Activated naive CD8-positive, alpha-beta T cell treated with anti-CD3 and anti-CD28 coated beads, Interleukin-2, amount 10 ng/mL, durations not matched to agents 7 days and 5 days (primary cell): ENCODE results near the gene TNFRSF25. TPM values are rescaled to one million over a fixed set of nuclear protein-coding genes. Genes with fewer than 3 reads are reported as not detected.

Experiments used
- ATAC-seq: fragments of 150-1000 bp; cut with Tn5 transposase; one replicate; pipeline ENCODE4 v1.10.0; 2021; ENCODE audit warnings: low read depth, moderate library complexity
- POLR2A ChIA-PET: fragments of 350-600 bp; sonication (Branson Sonifier 250); formaldehyde crosslinking; loops from one replicate; lab custom pipeline; 2021; ENCODE audit warnings: antibody characterized with exemption; lab: Charles Lee
- DNase-seq: peaks from one replicate; pipeline ENCODE4 v3.0.0; 2021
- H3K27ac Mint-ChIP-seq: one replicate; pipeline ENCODE4 v1.8.0; 2022; ENCODE audit warnings: mild to moderate bottlenecking, mixed read lengths
- H3K27me3 Mint-ChIP-seq: one replicate; pipeline ENCODE4 v1.8.0; 2022; ENCODE audit warnings: mild to moderate bottlenecking, moderate library complexity, mixed read lengths
- H3K36me3 Mint-ChIP-seq: one replicate; pipeline ENCODE4 v1.8.0; 2021; ENCODE audit warnings: mild to moderate bottlenecking, mixed read lengths
- H3K4me1 Mint-ChIP-seq: one replicate; pipeline ENCODE4 v1.8.0; 2021; ENCODE audit warnings: mixed read lengths
- H3K4me3 Mint-ChIP-seq: one replicate; pipeline ENCODE4 v1.8.0; 2022; ENCODE audit warnings: mild to moderate bottlenecking, moderate library complexity, mixed read lengths
- H3K9me3 Mint-ChIP-seq: one replicate; pipeline ENCODE4 v1.8.0; 2021; ENCODE audit warnings: mixed read lengths
- total RNA-seq, 2 experiments: library from RNA; stranded (reverse); gene quantifications; one replicate each; pipeline ENCODE4 v1.2.3, GENCODE V29; 2021

Gene TNFRSF25
- total RNA-seq, 2 experiments from 2014 or later: 137 TPM

- H3K27me3 Mint-ChIP-seq: peaks cover 18% of the 10 kb centered on the region
- POLR2A ChIA-PET: interaction anchor here (1.0 to 1.9 kb wide), 6 partner anchors 9 to 113 kb away, joined by 3 to 11 read pairs (median 4); partner anchors contain the start of genes KLHL21, NOL9, TAS1R1 and TNFRSF25
Measured at GRCh38 chr1:6489799-6490180, 23.8 kb upstream of the TNFRSF25 start.

GRCh38 chr1:6489383-6489765, 23.4 kb upstream of the TNFRSF25 start:
- no peak for DNase-seq
- Mint-ChIP-seq H3K27me3 (peaks cover 22% of the 10 kb centered on the region), H3K36me3 (no peaks in the 10 kb centered on the region), H3K4me1 (peaks cover 27% of the 10 kb centered on the region), H3K27ac (no peak overlapping the region), H3K4me3 (peak overlapping the region; percentile 79), H3K9me3 (no peaks in the 10 kb centered on the region)
- no peak for ATAC-seq
- POLR2A ChIA-PET: interaction anchor here (1.0 kb wide), 1 partner anchor 23 kb away, joined by 3 read pairs; the partner anchor contains the start of gene TNFRSF25

More at GRCh38 chr1:6489799-6490180, 23.8 kb upstream of the TNFRSF25 start:
- H3K9me3 Mint-ChIP-seq: no peaks in the 10 kb centered on the region
- peaks cover 28% of the 10 kb centered on the region for H3K4me1 Mint-ChIP-seq
- peak overlapping the region; percentile 79 for H3K4me3 Mint-ChIP-seq
- peak; percentile 89 for DNase-seq
- peak overlapping the region; percentile 73 for H3K27ac Mint-ChIP-seq
- H3K36me3 Mint-ChIP-seq: no peaks in the 10 kb centered on the region
- ATAC-seq: peak; percentile 58

DNA sequence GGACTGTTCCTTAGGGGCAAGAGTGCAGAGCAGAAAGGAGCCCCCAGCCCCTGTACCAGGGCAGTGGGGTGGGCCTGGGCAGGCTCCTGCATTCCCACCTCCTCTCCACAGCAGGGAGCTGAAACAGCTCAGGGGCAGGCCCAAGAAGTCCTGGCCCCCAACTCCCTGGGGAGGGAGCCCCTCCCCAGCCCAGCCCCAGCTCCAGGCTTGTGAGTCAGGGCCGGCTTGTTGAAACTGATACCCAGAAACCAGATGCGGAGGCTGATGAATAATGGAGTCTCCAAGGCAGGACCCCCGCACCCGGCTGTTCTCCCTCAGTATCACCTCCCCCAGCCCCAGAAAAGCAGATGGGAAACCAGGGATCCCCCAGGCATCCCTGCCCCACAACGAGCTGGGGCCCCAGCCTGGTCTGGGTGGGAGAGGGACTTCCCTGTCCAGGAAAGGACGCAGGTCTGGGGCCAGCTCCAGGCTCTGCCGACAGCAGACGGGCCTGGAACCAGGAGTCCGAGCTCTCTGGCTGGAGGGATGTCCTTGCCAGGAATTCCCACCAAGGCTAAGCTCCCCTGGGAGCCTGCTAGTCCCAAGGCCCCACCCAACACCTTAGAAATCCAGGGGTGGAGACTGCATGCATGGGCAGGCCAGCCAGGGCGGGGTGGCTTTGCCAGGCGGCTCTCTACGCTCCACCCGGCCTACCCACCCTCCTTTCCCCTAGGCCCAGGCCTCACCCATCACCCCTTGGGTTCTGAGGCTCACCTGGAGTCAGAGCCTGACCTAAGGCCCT, 22.8 kb upstream of the TNFRSF25 start:
- Mint-ChIP-seq H3K9me3 (no peaks in the 10 kb centered on the region), H3K27ac (no peak overlapping the region), H3K27me3 (peaks cover 24% of the 10 kb centered on the region), H3K36me3 (no peaks in the 10 kb centered on the region), H3K4me1 (peaks cover 27% of the 10 kb centered on the region), H3K4me3 (no peak overlapping the region)
- POLR2A ChIA-PET: interaction anchor here (0.9 to 1.0 kb wide), 2 partner anchors 23 to 116 kb away, joined by 3 read pairs; partner anchors contain the start of gene TNFRSF25
- ATAC-seq (no peak), DNase-seq (no peak)

DNA sequence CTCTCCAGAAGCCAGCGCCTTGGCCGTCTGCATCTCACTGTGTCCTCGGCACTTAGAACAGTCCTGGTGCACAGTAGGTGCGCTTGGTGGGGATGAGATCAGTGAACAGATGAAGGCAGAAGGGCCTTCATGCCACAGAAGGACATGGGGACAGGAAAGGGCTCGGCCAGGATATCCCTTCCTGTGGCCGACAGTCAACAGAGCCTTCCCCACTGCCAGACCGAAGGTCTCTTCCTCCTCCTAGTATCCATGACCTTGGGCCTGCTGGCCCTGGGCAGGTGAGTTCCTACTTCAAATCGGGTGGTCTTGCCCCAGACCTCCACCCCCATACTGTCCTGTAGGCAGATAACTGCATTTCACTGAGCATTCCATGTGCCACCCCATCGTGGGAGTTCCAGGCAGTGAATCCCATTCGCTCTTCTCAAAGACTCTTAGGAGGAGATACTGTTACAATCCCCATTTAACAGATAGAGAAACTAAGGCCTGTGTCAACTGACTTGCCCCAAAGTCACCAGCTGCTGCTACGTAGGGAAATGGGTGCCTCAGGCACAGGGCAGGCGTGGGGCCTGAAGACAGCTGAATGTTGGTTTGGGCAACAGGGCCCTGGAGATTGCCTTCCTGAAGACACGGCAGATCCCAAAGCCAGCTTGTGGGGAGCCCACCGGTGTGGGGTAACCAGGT, 22.0 kb upstream of the TNFRSF25 start:
- Mint-ChIP-seq H3K27me3 (peaks cover 25% of the 10 kb centered on the region), H3K36me3 (no peaks in the 10 kb centered on the region), H3K4me1 (peaks cover 23% of the 10 kb centered on the region), H3K27ac (no peak overlapping the region), H3K9me3 (no peaks in the 10 kb centered on the region), H3K4me3 (no peak overlapping the region)
- DNase-seq (no peak), ATAC-seq (no peak)
- POLR2A ChIA-PET: interaction anchor here (0.9 kb wide), 1 partner anchor 117 kb away, joined by 3 read pairs; no protein-coding TSS in a partner anchor

- Mint-ChIP-seq H3K27ac (no peak overlapping the region), H3K9me3 (no peaks in the 10 kb centered on the region), H3K4me3 (no peak overlapping the region), H3K27me3 (peaks cover 28% of the 10 kb centered on the region), H3K4me1 (peaks cover 12% of the 10 kb centered on the region), H3K36me3 (no peaks in the 10 kb centered on the region)
- ATAC-seq (peak; percentile 63), DNase-seq (peak; percentile 90)
- POLR2A ChIA-PET: no interaction called here
Measured at GRCh38 chr1:6486433-6487011, 20.5 kb upstream of the TNFRSF25 start.

DNA sequence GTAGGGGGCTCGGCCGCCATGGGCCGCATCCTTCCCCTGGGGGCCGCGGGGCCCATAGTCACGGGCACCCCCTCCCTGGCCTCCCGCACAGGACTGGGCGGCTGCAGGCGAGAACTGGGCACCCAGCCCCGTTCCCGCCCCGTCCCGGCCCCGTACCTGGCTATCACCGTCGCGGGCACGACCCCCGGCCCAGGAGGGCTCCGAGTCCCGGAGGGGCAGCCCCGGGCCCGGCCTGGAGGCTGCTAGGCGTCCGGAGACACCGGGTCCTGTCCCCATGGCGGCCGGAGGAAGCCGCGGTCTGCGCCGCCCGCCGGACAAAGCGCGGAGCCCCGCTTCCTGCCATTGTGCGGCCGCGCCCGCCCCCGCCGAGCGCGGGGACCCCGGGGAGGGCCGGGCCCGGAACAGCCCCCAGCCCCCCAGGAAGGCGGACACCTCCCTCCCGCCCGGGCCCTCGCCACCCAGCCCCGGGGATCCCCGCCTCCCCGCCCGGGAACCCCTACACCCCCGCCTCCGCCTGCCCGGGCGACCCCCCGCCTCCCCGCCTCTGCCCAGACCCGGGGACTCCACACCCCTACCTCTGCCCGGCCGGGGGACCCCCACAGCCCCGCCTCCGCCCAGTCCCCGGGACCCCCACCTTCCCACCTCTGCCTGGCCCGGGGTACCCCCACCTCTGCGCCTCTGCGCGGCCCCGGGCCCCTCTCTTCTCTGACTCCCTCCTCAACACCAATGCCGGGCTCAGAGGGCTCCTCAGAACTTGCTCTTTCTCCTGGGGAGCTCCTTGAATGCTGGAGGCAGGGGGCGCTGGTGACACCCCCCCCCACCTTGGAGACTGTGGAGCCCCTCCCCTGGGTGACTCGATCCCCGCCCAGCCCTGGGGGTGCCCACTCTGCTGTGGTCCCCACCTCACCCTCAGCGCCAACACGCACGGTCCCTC, 19.5 kb upstream of the TNFRSF25 start:
- no peaks in the 10 kb centered on the region for H3K9me3 Mint-ChIP-seq
- ATAC-seq: no peak
- peaks cover 28% of the 10 kb centered on the region for H3K27me3 Mint-ChIP-seq
- H3K27ac Mint-ChIP-seq: no peak overlapping the region
- no peak for DNase-seq
- no peaks in the 10 kb centered on the region for H3K36me3 Mint-ChIP-seq
- no peak overlapping the region for H3K4me3 Mint-ChIP-seq
- peaks cover 7% of the 10 kb centered on the region for H3K4me1 Mint-ChIP-seq
- POLR2A ChIA-PET: no interaction called here

DNA sequence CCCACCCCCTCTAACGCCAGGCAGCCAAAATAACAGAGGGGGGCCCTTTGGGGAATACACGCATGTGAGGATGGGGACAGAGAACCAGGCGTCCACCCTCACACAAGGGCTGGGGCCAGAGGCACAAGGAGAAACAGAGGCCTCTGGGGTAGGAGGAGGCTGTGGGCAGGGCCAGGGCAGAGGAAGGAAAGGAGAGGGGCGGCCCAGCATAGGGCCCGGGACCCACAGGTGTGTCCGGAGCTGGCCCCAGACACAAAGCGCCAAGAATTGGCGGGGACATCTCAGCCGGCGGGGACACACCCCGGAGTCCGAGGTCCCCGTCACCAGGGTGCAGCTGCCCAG, 18.8 kb upstream of the TNFRSF25 start:
- peaks cover 28% of the 10 kb centered on the region for H3K27me3 Mint-ChIP-seq
- no peak overlapping the region for H3K4me3 Mint-ChIP-seq
- no peak for ATAC-seq
- H3K27ac Mint-ChIP-seq: no peak overlapping the region
- POLR2A ChIA-PET: interaction anchor here (0.8 kb wide), 1 partner anchor 147 kb away, joined by 3 read pairs; no protein-coding TSS in a partner anchor
- H3K36me3 Mint-ChIP-seq: no peaks in the 10 kb centered on the region
- peaks cover 7% of the 10 kb centered on the region for H3K4me1 Mint-ChIP-seq
- H3K9me3 Mint-ChIP-seq: no peaks in the 10 kb centered on the region
- no peak for DNase-seq

DNA sequence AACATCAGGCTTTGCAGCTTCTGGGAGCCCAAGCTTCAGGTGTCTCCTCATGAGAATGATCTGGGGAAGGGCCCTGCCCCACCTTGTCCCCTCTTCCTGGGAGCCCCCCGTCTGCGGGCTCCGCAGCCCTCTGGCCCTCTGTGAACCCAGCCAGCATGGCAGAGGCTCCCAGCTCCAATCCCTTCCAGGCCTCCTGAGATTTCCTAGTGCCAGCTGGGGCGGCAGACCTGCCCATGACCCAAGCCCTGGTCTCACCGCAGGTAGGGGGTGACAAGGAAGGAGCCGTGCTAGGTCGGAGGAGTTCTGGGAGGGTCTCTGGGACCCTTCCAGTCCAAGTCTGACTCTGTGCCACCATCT, 17.8 kb upstream of the TNFRSF25 start:
- H3K27ac Mint-ChIP-seq: no peak overlapping the region
- no peaks in the 10 kb centered on the region for H3K36me3 Mint-ChIP-seq
- no peaks in the 10 kb centered on the region for H3K9me3 Mint-ChIP-seq
- DNase-seq (no peak), ATAC-seq (no peak)
- H3K4me3 Mint-ChIP-seq: no peak overlapping the region
- POLR2A ChIA-PET: interaction anchor here (0.7 kb wide), 1 partner anchor 162 kb away, joined by 3 read pairs; no protein-coding TSS in a partner anchor
- peaks cover 7% of the 10 kb centered on the region for H3K4me1 Mint-ChIP-seq
- peaks cover 28% of the 10 kb centered on the region for H3K27me3 Mint-ChIP-seq

DNA sequence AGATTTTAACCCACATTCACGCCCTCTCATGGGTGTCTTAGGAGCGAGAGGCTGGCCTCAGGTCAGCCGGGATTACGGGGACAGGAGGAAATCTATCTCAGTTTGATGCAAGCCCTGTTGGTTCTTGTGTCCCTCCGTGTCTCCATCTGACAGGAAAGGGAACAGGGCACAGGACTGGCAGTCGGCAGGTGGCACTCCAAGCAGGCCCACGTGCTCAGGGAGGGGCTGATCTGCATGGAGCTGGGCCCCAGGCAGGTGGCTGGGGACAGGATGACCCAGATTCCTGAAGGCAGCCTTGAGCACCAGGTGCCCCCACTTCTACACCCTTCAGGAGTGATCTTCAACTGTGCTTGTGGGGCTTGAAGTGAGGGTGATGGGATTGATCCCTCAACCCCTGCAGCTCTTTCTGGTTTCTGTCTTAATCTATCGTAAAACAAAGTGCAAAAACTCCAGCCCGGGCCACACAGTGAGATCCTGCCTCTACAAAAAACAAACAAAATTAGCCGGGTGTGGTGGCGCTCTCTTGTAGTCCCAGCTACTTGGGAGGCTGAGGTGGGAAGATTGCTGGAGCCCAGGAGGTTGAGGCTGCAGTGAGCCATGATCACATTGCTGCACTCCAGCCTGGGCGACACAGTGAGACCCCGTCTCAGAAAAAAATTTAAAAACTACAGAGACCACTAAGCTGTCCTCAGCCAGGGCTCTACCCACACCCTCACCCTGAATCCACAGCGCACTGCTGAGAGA, 17.2 kb upstream of the TNFRSF25 start:
- Mint-ChIP-seq H3K27me3 (peaks cover 28% of the 10 kb centered on the region), H3K27ac (no peak overlapping the region), H3K36me3 (no peaks in the 10 kb centered on the region)

GRCh38 chr1:6481820-6482219, 15.8 kb upstream of the TNFRSF25 start:
- Mint-ChIP-seq H3K27ac (no peak overlapping the region), H3K4me1 (peaks cover 7% of the 10 kb centered on the region), H3K36me3 (no peaks in the 10 kb centered on the region), H3K9me3 (no peaks in the 10 kb centered on the region), H3K4me3 (no peak overlapping the region), H3K27me3 (peaks cover 21% of the 10 kb centered on the region)
- DNase-seq (no peak), ATAC-seq (no peak)
- POLR2A ChIA-PET: no interaction called here

More for the DNA sequence above, 17.2 kb upstream of the TNFRSF25 start:
- Mint-ChIP-seq H3K4me3 (no peak overlapping the region), H3K9me3 (no peaks in the 10 kb centered on the region), H3K4me1 (peaks cover 7% of the 10 kb centered on the region)
- ATAC-seq: no peak
- DNase-seq: no peak
- POLR2A ChIA-PET: no interaction called here

DNA sequence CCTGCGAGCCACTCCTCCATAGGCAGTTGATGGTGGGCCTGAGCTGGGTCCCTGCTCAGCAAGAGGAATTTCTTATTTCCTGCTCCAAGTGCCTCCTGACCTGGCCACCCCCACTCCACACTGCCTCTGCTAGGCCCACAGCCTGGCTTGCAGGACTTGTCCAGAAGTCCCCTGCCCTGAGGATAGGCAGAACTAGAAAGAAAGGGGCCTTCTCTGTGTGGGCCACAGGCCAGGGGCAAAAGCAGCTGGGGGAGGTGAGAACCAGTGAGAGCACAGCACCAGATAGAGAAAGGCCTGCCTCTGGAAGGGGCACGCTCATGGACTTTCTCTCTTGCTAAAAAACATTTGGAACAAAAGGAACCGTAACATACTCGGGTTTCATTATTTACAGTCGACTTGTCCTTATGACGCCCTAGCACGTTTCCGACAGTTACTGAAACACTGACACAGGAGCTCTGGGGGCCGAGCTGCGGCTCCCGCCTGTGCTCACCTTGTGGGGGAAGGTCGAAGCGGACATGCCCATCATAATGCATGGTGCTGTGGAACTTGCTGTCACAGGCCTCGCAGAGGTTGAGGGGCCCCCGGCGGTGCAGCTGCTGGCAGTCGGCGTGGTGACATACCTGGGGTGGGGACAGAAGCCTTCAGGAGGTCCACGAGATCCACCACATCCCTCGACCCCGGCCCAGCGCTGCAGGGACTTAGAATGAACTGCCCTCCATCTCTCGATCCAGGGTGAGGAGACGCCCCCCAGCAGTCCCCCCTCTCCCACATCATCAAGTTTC, 11.3 kb upstream of the TNFRSF25 start:
- DNase-seq: no peak
- H3K27me3 Mint-ChIP-seq: peaks cover 2% of the 10 kb centered on the region
- POLR2A ChIA-PET: interaction anchor here (1.0 kb wide), 1 partner anchor 26 kb away, joined by 3 read pairs; no protein-coding TSS in a partner anchor
- no peak overlapping the region for H3K27ac Mint-ChIP-seq
- no peaks in the 10 kb centered on the region for H3K36me3 Mint-ChIP-seq
- no peak overlapping the region for H3K4me3 Mint-ChIP-seq
- ATAC-seq: no peak
- H3K4me1 Mint-ChIP-seq: peaks cover 3% of the 10 kb centered on the region
- no peaks in the 10 kb centered on the region for H3K9me3 Mint-ChIP-seq
